Renal cortical epithelial cell (primary cell): ENCODE data around the gene DOHH. TPM values are rescaled to one million over a fixed set of nuclear protein-coding genes. Genes with fewer than 3 reads are reported as not detected.
A peak's percentile ranks its signal among the peaks of the same experiment; 100 is the strongest.

Experiments used
- DNase-seq: peaks from one replicate; pipeline ENCODE4 v3.0.0-alpha.2; 2011; ENCODE audit warnings: low read depth
- total RNA-seq: library from RNA; depleted of rRNA; stranded (reverse); fragments of >200 nt; gene quantifications from 2 replicates; pipeline ENCODE4 v1.2.3, GENCODE V29; 2014

The DOHH gene, protein sequence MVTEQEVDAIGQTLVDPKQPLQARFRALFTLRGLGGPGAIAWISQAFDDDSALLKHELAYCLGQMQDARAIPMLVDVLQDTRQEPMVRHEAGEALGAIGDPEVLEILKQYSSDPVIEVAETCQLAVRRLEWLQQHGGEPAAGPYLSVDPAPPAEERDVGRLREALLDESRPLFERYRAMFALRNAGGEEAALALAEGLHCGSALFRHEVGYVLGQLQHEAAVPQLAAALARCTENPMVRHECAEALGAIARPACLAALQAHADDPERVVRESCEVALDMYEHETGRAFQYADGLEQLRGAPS
- 13.5 and 21.6 TPM in 2 replicates for total RNA-seq

- peak; percentile 95 for DNase-seq
These were observed at the start of gene DOHH for GRCh38 chr19:3500429-3501101. DOHH (minus strand) TSS chr19:3500674; CDS start chr19:3496814, 3,860 bp downstream.

- no peak for DNase-seq
These were observed 49.3 kb upstream of the DOHH start for GRCh38 chr19:3549816-3550215.

GRCh38 chr19:3548606-3549005, 48.1 kb upstream of the DOHH start:
- DNase-seq, result no peak

- no peak for DNase-seq
These were observed 47.4 kb upstream of the DOHH start for GRCh38 chr19:3547767-3548282.

DNA sequence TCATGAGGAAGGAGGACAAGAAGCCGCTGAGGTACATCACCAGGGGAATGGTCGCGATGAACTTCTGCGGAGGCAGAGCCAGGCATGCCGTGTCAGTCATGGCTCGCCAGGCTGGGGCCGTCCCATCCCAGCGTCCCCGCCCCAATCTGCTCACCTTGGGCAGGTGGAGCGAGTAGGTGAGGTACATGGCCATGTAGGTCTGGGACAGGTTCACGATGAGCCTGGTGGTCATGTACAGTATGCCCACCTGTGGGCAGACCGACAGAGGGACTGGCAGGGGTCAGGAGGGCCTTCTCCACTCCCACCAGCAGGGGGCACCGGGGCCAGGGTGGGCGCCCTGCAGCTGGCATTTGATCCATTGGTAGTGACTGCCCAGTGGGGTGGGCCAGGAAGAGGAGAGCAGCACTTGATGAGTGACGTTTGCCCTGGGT, 46.8 kb upstream of the DOHH start:
- DNase-seq, result no peak

DNA sequence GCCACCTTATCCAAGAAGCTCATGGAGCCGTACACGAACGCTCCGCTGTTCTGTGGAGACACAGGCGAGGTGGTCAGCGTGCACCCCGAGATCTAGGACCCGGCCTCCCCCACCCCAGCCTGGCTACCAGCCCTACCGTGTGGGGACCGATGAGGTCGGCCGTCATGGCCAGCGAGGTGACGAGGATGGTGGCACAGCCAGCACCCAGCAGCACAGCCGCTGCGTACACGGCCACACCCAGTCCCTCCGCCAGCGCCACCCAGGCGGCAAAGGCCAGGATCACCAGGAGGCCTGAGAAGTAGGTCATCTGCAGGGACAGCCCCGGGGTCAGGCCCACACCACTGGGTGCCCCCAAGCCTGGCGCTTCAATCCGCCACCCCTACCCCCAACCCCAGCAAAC, 45.6 kb upstream of the DOHH start:
- DNase-seq, result no peak

- DNase-seq, result no peak
These were observed 45.2 kb upstream of the DOHH start for GRCh38 chr19:3545669-3546034.

DNA sequence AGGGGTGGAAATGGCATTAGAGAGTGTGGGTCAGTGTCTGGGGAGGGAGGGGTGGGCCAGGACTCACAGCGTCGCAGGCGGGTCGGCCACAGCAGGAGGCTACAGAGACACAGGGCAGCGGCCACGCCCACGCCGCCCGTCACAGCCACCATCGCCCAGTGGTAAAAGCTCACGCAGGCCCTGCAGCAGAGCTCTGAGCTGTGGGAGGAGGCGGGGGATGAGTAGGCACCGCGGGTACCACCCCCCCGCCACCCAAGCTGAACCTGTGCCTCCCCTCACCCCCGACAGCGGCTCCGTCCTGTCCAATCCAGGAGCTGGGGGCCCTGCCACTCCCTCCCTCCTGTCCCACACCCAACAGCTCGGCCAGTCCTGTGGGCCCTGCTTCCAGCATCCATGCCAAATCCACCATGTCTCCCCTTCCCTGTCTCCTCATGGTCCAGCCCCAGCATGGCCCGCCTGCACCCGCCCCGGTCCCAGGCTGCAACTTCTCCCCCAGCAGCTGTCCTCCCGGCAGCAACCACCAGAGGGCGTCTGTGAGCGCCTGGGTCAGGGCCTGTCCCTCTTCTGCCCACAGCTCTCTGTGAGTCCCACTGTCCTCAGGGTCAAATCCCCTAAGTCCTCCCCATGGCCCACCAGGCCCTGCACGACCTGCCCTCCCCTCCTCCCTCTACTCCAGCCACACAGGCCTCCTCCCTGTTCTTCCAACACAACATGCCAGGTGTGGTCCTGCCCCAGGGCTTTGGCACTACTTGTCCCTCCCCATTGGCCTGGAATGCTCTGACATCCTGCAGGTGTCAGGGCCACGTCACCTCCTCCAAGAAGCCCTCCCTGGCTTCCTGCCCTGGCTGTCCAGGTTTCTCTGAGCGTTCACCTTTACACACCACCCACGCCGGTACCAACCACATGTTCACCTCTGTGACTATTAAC, 44.5 kb upstream of the DOHH start:
- peak; percentile 22 for DNase-seq

DNA sequence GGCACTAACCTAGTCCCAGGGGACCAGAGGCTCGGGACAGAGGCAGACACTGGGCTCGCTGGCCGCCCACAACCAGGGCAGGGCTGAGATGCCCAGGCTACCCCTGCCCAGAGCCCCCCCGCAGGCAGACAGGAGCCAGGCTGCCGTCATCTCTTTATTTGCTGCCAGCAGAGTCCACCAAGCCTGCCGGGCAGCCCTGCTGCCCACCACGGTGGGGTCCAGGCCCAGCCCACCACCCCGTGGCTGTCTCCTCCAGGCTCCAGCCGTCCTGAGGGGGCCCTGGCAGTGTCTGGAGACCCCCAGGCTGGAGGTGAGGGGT, 43.5 kb upstream of the DOHH start:
- DNase-seq, result no peak

GRCh38 chr19:3543150-3544057, 42.9 kb upstream of the DOHH start:
- no peak for DNase-seq

- no peak for DNase-seq
These were observed 39.3 kb upstream of the DOHH start for GRCh38 chr19:3539756-3540118.

DNA sequence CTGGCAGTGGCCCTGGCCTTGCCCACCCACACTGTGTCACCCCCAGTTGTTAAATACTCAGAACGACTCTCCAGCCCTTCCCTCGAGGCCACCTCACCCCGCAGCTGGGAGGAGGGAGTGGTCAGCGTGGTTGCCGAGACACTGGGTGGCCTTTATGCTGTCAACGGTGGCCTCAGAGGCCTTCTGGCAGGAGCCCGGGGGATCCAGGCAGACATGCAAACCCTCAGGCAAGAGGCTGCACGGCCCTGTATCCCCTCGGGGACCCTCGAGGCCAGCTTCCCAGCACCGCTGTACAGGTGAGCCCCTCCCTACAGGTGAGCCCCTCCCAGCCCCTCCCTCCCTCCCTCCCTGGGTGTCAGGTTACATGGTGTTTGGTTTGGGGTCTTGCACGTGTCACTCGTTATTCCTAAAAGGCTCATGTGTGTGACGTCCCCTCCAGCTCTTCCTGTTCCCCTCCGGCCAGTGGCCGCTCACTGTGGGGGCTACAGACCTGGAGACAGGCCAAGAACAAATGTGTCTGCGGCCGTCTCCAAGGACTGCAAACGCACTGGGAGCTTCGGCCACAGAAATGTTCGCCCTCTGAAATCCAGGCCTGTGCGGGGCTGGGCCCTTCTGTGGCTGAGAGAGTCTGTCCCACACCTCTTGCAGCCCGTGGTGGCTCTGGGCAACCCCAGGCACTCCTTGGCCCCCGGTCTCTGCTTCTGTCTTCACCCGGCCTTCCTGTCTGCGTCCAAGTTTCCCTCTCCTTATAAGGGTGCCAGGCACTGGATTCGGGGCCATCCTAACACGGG, 38.7 kb upstream of the DOHH start, which contains the start of gene TEKTIP1:
Gene TEKTIP1, plus strand, starts transcription at position 210 of the 791 bp plus-strand sequence. Its CDS starts 4 bp downstream, at position 214.
- DNase-seq, result no peak

DNA sequence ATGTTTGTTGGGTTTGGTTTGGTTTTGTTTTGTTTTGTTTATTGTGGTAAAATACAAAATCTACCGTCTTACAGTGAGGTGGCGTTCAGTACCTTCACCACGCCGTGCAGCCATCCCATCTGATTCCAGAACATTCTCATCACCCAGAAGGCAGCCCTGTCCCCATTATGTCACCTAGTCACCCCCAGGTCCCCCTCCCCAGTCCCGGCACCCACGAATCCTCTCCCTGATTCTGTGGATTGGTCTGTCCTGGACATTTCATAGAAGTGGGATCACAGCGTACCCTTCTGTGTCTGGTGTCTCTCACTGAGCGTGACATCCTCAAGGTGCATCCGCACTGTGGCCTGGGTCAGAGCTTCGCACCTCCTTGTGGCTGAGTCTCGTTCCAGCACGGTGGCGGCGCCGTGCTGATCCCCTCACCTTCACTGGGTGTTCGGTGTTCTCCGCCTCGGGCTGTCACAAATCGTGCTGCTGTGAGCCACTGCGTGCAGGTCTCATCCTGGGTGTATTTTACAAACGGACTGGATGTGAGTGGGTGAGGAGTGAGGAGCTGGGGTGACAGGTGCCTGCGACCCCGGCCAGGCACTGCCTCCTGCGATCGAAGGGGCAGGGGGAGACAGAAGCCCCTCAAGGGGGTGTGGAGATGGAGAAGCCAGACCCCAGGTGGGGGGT, 37.9 kb upstream of the DOHH start:
- DNase-seq, result no peak

DNA sequence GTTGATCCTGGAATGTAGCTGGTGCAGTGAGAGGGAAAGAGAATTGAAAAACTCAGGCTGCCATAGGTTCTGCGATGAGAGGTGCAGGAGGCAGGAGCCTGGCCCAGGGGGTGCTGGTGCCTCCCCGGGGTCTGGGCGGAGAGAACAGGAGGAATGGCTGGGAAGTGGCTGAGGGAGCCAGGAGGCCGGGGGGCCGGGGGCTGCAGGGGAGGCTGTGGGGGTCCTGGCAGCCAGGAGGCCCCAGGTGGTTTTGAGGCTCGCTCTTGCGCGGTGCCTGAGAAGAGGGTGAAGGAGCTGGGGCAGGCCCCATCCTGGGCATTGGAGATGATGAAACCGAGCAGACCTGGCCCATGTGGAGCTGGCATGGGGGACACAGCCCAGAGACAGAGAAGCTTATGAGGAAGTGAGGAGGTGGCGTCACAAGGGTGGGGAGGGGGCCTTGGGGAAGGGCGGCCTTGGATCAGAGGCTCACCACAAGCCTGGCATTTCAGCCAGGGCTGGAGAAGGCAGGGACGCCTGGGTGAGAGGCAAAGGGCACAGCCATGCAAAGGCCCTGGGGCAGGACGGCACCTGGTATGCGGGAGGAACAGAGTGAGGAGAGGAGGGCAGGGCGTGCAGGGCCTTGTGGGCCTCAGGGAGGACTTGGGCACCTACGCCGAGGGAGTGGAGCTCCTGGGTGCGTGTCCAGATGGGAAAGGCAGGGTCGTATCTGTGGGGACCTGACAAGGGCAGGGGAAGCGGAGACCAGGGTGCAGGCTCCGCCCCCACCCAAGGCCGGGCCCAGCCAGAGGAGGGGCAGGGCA, 37.2 kb upstream of the DOHH start:
- no peak for DNase-seq

DNA sequence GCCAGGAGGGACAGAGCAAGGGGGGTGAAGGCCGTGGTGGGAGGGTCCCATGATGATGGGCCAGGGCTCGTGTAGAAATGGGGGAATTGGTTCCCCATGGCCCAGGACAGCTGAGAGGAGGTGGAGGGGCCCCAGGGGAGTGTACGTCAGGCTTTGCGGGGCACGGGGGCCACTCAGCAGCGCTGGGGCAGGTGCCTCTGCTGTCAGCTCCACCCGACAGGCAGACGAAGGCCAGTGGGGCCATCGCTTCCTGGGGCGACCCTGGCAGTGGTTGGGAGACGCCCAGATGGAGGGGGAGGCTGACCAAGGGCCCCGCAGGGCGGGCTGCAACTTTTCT, 36.6 kb upstream of the DOHH start:
- DNase-seq, result no peak

GRCh38 chr19:3536429-3537100, 36.1 kb upstream of the DOHH start:
- no peak for DNase-seq

- DNase-seq, result no peak
These were observed 35.5 kb upstream of the DOHH start for GRCh38 chr19:3535981-3536380.

DNA sequence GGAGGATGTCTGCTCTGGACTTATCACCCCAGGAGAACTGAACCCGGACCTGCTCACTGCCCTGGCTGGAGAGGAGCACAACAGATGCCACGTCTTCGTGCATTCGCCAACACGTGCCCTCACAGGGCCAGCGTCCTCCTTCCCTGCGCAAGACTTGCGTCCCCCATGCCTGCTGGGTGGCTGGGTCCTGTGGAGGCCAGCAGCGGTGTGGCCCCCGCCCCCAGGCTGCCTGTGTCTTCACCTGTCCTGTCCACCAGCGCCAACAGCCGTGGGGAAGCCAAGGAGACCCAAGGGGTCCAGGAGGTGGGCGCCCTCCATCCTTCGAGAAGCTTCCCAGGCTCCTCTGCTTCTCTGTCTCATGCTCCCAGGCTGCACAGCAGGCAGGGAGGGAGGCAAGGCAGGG, 35.1 kb upstream of the DOHH start:
- no peak for DNase-seq

GRCh38 chr19:3535235-3535535, 34.7 kb upstream of the DOHH start:
- DNase-seq, result no peak
